RWPE1 (cell line): ENCODE data around the gene HRK.

Experiments used
- CTCF ChIA-PET: fragments of 350-600 bp; sonication (Branson Sonifier 250); formaldehyde crosslinking; extraction: SDS; loops from one replicate; lab custom pipeline; 2021; lab: Yijun Ruan, JAX
- POLR2A ChIA-PET: fragments of 400-600 bp; formaldehyde crosslinking; extraction: SDS; loops from one replicate; lab custom pipeline; 2020; ENCODE audit warnings: antibody characterized with exemption; ENCODE audit not compliant: low non-redundant PET; lab: Yijun Ruan, JAX
- DNase-seq: peaks from one replicate; pipeline ENCODE4 v3.0.0; 2012; ENCODE audit warnings: low spot score
- H3K27ac ChIP-seq: fragments of 450-650 bp; 2 replicates; pipeline ENCODE4 v1.5.1; 2017
- TF ChIP-seq, protein P1 (sequence below): fragments of 450-650 bp; conservative IDR thresholded peaks from 2 replicates; pipeline ENCODE4 v1.5.1; 2017; ENCODE audit warnings: low read depth, mild to moderate bottlenecking

The HRK gene

DNA sequence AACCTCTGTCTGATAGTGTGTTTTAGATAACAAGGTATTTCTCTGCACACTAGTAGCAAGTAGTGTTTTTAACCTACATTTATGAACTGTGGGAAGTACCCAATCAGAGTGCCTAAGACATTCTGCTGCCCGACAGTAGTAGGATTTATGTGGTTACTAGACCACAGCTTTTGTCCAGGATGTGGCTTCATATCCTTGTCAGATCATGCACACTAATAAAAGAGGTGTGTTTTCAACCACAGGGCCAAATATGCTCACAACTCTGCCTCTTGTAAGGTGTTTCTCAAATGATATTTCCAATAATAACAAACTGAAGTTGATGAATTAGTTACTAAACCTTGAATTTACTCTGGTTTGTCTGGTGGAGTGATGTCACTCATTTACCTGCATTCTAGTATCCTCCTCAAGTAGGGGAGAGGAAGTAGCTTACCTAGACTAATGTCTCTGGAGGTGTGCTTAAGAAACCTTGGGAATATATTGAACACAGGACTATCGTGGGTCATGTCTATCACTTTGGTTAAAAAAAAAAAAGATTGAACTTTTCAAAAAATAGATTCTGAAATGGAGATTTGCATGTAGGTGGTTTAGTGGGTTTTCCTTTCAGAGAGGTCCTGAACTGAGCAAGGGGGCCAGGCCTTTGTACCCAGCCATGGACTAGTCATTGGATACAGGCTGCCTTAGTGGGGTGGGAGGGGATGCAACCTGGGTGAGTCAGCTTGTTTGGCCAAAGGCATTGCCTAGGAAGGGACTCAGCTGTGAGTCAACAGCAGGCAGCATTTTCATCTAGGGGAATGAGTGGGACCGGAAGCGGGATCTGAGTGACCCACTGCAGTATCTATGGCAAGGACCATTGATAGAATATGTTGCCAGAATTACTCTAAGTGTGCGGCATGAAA, 43.6 kb upstream of the HRK start:
- ChIA-PET CTCF (interaction anchor here (1.0 kb wide), 1 partner anchor 216 kb away, joined by 3 read pairs; no protein-coding TSS in a partner anchor), POLR2A (no interaction called here)
- DNase-seq, result peak; percentile 57
- H3K27ac ChIP-seq, result no peak overlapping the region
- TF ChIP-seq, protein P1, sequence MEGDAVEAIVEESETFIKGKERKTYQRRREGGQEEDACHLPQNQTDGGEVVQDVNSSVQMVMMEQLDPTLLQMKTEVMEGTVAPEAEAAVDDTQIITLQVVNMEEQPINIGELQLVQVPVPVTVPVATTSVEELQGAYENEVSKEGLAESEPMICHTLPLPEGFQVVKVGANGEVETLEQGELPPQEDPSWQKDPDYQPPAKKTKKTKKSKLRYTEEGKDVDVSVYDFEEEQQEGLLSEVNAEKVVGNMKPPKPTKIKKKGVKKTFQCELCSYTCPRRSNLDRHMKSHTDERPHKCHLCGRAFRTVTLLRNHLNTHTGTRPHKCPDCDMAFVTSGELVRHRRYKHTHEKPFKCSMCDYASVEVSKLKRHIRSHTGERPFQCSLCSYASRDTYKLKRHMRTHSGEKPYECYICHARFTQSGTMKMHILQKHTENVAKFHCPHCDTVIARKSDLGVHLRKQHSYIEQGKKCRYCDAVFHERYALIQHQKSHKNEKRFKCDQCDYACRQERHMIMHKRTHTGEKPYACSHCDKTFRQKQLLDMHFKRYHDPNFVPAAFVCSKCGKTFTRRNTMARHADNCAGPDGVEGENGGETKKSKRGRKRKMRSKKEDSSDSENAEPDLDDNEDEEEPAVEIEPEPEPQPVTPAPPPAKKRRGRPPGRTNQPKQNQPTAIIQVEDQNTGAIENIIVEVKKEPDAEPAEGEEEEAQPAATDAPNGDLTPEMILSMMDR, result no peak

DNA sequence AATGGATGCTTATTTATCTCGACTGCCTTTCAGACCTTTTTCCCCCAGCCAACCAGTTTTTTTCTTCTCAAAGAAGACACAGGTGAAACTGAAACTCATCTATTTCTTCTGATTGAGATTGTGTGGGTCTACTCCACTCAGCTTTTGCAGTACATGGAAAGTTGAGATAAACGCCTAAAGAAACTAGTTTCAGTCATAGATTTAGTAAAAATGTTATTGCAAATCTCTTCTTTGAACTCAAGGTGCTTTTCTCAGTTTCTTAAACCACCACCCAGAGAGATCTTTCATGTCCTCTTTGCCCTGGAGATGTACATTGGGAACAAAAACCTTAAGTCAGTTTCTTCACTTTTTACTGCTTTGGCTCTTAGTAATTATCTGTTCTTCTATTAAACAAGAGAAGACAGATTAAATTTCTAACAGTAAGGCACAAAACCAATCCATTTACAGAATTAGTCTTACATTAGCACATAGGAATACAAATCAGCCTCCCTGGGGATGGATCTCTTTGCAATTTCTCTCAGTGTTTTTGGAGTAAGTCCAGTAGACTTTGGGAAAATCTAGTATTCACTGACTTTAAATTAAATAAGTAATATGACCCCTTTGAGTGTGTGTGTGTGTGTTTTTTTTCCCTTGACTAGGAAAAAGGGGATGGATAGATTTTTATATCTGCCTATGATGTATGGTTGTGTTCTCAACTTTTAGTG, 41.1 kb upstream of the HRK start:
- POLR2A ChIA-PET, result no interaction called here
- no peak overlapping the region for H3K27ac ChIP-seq
- DNase-seq, result no peak
- CTCF ChIA-PET, result no interaction called here
- TF ChIP-seq, protein P1, result no peak

DNA sequence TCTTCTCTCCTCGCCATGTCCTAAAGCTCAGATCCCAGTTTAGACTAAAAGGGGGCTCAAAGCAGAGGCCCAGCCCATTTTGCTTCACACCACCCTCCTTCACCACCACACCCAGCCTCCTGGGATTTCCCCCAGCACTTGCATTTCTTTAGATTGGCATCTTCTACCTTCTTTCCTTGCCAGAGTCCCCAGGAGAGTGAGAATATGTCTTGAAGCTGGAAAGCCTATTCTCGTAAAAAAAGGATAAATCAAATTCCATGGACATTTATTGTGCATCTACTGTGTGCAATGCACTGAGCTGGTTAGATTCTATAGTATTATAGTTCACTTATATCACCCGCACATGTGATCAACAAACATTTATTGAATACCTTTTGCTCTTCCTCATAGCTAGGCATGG, 39.7 kb upstream of the HRK start:
- ChIA-PET CTCF (no interaction called here), POLR2A (no interaction called here)
- no peak overlapping the region for H3K27ac ChIP-seq

DNA sequence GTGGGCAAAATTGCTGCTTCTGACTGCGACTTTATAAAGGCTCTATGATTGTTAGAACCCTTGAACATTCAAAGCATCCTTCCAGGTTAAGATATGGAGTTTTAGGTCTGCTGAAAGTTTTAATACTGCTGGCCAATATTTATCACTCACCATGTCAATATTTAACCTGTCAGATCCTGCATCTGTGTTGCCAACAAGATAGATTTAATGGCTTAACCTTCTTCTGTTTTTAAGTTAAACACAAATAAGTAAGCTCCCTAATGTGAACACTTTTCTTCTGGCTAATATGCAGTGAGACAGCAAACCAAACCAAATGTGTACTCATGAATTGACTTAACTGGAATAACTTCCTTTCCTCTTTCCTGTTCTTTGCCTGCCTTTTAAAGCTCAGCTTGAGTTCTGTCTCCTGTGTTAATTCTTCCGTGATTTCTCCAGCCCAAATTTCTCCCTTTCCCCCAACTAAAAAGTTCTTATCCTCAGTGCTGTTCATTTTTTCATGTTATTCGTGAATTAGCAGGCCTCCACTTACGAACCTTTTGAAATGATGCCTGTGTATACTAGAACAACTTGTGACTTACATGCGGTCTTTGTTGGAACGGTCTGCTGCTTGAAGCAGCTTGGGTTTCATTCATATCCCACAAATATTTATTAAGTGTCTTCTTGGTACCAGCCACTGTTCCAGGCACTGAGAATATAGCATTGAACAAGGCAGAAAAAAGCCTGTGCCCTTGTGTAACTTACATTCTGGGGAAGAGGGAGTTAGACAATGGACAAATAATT, 38.7 kb upstream of the HRK start:
- TF ChIP-seq, protein P1, result no peak
- no peak for DNase-seq
- no peak overlapping the region for H3K27ac ChIP-seq
- CTCF ChIA-PET, result interaction anchor here (0.6 to 0.7 kb wide), 2 partner anchors 16 to 1861 kb away, joined by 3 read pairs; no protein-coding TSS in a partner anchor
- POLR2A ChIA-PET, result no interaction called here

More for the DNA sequence above, 39.7 kb upstream of the HRK start:
- TF ChIP-seq, protein P1, result no peak
- DNase-seq, result no peak

DNA sequence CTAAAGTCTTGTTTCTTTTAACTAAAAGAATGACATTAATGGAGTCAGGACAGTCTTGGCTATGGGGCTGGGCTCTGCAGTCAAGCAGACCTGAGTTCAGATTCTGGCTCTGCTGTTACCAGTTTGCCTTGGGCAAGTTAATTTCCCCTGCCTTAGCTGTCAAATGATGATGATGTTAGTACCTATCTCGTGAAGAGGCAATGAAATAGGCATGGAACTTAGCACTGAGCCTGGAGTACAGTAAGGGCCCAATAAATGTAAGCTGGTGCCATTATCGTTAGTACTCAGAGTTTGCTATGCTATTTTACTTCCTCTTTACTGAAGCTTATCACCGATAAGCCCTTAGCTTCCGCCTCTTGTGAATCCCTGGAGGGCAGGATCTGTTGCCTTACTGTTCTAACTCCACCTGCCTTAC, 38.0 kb upstream of the HRK start:
- TF ChIP-seq, protein P1, result no peak
- H3K27ac ChIP-seq, result no peak overlapping the region
- CTCF ChIA-PET, result interaction anchor here (0.6 kb wide), 1 partner anchor 17 kb away, joined by 3 read pairs; no protein-coding TSS in a partner anchor
- POLR2A ChIA-PET, result no interaction called here
- DNase-seq, result no peak

DNA sequence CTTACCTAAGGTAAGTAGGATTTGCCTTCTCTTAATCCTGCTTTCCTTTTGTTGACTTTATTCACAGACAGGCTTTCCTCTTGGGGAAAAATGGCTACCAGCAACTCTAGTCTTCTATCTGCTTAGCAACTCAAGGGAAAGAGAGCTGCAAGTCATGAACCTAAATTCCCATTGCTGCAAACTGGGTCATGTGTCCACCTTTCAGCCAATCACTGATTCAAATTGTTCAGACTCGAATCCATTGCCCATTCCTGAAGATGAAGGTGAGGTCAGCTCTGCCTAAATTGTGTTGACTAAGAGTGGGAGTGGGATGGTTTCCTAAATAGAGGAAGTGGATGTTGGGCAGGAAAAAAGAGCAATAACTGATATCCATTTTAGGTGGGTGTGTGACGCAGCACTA, 37.2 kb upstream of the HRK start:
- ChIA-PET CTCF (no interaction called here), POLR2A (no interaction called here)
- TF ChIP-seq, protein P1, result no peak
- DNase-seq, result no peak
- no peak overlapping the region for H3K27ac ChIP-seq
